Loucy (cell line): Measurements from ENCODE around the gene SLC7A10.

Source experiments
- EZH2phosphoT487 ChIP-seq: fragments of 200-600 bp; IDR thresholded peaks from 2 replicates; pipeline ENCODE4 v1.6.1; 2018; ENCODE audit warnings: antibody characterized with exemption, mild to moderate bottlenecking, moderate library complexity, borderline replicate concordance
- TF ChIP-seq, protein P1 (sequence below): fragments of 200-600 bp; sonication (generic); conservative IDR thresholded peaks from 2 replicates; pipeline ENCODE4 v1.5.1; 2014; ENCODE audit warnings: mild to moderate bottlenecking, antibody characterized with exemption, low read length

DNA sequence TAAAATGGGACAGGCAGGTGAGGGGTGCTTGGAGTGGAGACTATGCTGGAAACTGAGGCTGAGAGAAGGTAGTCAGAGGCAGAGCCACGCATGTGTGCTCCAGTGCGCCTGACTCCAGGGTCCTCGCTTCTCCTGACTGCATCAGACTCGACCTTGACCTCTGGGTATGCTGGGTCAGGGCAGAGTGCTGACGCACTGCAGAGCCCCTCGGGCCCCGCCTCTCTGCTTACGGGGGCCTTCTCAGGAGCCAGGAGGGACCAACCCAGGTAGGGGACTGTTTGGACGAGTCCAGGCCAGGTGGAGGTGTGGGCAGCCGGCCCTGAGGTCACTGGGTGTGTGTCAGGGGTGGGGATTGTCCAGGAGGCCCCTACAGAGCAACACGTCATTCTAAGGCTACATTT, 22.9 kb upstream of the SLC7A10 start:
- TF ChIP-seq, protein P1, sequence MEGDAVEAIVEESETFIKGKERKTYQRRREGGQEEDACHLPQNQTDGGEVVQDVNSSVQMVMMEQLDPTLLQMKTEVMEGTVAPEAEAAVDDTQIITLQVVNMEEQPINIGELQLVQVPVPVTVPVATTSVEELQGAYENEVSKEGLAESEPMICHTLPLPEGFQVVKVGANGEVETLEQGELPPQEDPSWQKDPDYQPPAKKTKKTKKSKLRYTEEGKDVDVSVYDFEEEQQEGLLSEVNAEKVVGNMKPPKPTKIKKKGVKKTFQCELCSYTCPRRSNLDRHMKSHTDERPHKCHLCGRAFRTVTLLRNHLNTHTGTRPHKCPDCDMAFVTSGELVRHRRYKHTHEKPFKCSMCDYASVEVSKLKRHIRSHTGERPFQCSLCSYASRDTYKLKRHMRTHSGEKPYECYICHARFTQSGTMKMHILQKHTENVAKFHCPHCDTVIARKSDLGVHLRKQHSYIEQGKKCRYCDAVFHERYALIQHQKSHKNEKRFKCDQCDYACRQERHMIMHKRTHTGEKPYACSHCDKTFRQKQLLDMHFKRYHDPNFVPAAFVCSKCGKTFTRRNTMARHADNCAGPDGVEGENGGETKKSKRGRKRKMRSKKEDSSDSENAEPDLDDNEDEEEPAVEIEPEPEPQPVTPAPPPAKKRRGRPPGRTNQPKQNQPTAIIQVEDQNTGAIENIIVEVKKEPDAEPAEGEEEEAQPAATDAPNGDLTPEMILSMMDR = no peak
- TF ChIP-seq EZH2phosphoT487 = no peak
